HuH-7.5 (cell line): Measurements from ENCODE around the gene CHIC2.
"Not testable (repeated sequence)": the region's sequence is repeated elsewhere in the genome, so short reads cannot be mapped to it uniquely, and the experiment has no call there.

Experiments used
- DNase-seq: peaks from one replicate; pipeline ENCODE4 v3.0.0; 2011; ENCODE audit warnings: low spot score

CHIC2 gene

GRCh38 chr4:54061067-54061466, 3.3 kb downstream of the CHIC2 start:
- no peak for DNase-seq

GRCh38 chr4:54060116-54060515, 4.3 kb downstream of the CHIC2 start:
- no peak for DNase-seq

GRCh38 chr4:54058171-54058570, 6.2 kb downstream of the CHIC2 start:
- no peak for DNase-seq

GRCh38 chr4:54056360-54056759, 8.0 kb downstream of the CHIC2 start:
- DNase-seq = no peak

- no peak for DNase-seq
Measured at GRCh38 chr4:54055494-54055893, 8.9 kb downstream of the CHIC2 start.

- DNase-seq = no peak
Measured at GRCh38 chr4:54054501-54054900, 9.9 kb downstream of the CHIC2 start.

GRCh38 chr4:54053322-54053721, 11.1 kb downstream of the CHIC2 start:
- DNase-seq = not testable (repeated sequence)

- DNase-seq = no peak
Measured at GRCh38 chr4:54050214-54050904, 14.0 kb downstream of the CHIC2 start.

GRCh38 chr4:54043630-54044029, 20.8 kb downstream of the CHIC2 start:
- DNase-seq = not testable (repeated sequence)

GRCh38 chr4:54041933-54042332, 22.5 kb downstream of the CHIC2 start:
- no peak for DNase-seq

- no peak for DNase-seq
Measured at GRCh38 chr4:54041100-54041499, 23.3 kb downstream of the CHIC2 start.

GRCh38 chr4:54038056-54038455, 26.3 kb downstream of the CHIC2 start:
- DNase-seq = no peak

- DNase-seq = no peak
Measured at GRCh38 chr4:54036184-54036583, 28.2 kb downstream of the CHIC2 start.

GRCh38 chr4:54032558-54033135, 31.8 kb downstream of the CHIC2 start:
- DNase-seq = no peak

GRCh38 chr4:54027311-54027710, 37.1 kb downstream of the CHIC2 start:
- no peak for DNase-seq

GRCh38 chr4:54025582-54025981, 38.8 kb downstream of the CHIC2 start:
- DNase-seq = no peak

- not testable (repeated sequence) for DNase-seq
Measured at GRCh38 chr4:54023019-54023418, 41.4 kb downstream of the CHIC2 start.

- DNase-seq = no peak
Measured at GRCh38 chr4:54017974-54018373, 46.4 kb downstream of the CHIC2 start.

GRCh38 chr4:54017308-54017707, 47.1 kb downstream of the CHIC2 start:
- DNase-seq = no peak

GRCh38 chr4:54016504-54016903, 47.9 kb downstream of the CHIC2 start:
- DNase-seq = no peak

GRCh38 chr4:54015423-54016030, 48.9 kb downstream of the CHIC2 start:
- DNase-seq = no peak

GRCh38 chr4:54014666-54015160, 49.7 kb downstream of the CHIC2 start:
- DNase-seq = no peak

GRCh38 chr4:54011201-54011600, 53.2 kb downstream of the CHIC2 start:
- DNase-seq = no peak
